ENCODE results near the gene ARL15.

ARL15 gene

DNA sequence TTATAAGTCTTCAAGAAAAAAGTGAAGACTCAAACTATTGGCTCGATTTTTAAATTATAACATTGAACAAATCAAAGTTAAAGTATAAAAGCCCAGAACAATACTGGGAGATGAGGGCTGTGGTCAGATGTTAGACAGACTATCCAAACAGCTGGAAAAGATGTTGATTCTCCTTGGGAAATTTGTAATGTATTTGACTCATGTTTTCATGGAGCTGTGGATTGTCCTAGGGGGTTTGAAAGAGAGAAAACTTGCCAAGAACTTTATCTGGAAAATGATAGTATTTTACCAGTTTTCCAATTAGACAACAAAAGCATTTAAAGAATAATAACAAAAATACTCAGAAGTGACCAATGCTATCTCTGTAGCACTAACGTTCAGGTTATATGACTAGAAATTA lies 339.2 kb downstream of the ARL15 start:
- no peak for DNase-seq

DNA sequence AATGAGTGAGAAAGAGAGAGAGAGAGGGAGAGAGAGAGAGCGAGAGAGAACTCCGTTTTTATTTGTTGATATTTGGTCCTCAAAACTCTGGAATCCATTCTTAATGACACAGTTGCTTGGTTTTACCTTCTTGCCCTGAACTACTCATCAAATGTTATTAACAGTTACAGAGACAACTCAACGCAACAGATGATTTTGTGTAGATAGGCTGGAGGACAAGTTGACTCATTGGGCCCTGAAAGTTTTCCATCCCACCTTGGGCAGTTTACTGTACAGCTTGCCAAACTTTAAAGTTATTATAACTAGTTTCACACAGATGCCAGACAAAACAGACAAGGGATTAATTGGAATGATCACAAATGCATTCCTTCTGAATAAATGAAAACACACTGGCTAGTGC lies 339.9 kb downstream of the ARL15 start:
- no peak for DNase-seq

DNA sequence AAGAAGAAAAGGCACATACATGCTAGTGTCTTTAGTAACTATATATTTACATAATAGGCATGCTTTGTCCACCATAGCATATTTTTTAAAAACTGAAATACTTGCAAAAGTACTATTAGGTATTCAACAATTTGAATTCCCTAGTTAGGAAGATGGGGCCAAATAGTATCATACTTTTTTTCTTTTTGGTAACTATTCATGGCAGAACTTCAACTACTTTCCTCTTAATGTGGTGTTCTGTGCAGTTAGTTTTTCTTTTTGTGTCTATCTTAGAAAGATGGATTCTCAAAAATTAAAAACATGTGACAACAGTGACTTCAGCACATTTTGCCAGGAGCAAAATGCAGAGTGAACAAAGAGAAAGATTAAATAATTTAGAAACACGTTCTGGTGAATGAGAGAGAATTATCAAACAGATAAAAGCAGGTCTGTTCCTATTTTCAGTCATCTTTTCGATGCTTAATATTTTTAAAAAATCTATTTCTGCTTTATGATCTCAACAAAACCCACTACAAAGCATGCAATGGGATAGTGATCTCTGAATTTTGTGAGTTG lies 341.1 kb downstream of the ARL15 start:
- no peak for DNase-seq

DNA sequence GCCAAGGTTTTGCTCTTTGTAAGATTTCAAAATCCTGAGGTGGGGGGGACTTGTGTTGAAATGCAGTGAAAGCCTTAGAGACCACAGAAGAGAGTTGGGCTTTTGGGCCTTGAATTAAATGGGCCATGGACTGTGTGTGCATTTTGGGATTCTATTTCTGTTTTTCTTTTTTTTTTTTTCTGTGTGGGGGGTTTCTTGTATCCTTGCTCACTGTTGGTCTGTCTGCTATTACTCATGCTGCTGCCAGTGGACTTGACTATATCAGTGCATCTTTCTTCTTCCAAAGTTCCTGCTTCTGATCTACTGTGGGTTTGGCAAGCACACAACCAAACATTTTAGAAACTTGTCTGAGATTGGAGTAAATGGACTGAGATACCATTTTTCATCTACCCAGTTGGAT lies 344.9 kb downstream of the ARL15 start:
- DNase-seq, result no peak

DNA sequence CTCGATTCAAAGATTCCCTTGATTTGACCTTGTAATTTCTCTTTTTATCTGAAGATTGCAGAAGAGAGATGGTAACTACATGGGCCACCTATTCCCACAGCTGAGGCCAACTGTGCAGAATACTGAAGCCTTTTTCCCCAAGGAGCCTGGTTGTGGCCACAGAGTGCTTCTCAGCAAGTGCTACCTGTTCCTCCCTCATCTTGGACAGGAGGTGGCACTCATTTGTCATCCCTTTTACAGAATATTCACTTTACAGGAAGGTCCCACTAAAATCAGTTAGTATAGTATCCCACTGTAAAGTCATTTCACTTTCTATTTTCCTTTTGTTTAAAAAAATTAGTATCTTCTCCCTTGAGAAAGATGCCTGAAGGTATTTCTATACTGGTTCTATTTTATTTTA lies 346.4 kb downstream of the ARL15 start:
- DNase-seq, result no peak

DNA sequence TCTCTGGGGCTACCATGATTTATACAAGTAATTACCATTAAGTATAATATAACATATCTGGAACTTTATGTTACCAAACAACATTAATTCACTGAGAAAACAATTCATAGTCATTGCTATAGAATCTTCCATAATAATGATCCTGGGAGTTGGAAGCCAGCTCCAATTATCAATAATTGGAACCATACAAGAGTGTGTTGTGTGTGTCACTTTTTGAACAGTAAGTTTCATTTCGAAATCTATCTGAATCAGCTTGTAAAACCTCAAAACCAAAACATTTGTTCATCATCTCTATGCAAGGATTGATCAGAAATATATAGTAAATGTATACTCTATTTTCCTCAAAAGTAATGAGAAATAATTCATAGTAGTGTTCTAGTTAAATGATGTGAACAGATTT lies 348.1 kb downstream of the ARL15 start:
- DNase-seq, result no peak

DNA sequence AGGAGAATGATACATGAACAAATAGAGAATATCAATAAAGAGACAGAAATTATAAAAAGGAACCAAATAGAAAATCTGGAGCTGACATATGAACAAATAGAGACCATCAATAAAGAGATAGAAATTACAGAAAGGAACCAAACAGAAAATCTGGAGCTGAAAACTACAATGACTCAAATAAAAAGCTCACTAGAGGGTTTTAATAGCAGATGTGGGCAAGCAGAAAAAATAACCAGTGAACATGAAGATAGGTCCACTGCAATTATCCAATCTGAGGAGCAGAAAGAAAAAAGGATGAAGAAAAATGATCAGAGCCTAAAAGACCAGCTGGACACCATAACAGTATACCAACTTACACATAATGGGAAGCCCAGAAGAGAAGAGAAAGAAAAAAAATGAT lies 353.7 kb downstream of the ARL15 start:
- DNase-seq, result no peak

DNA sequence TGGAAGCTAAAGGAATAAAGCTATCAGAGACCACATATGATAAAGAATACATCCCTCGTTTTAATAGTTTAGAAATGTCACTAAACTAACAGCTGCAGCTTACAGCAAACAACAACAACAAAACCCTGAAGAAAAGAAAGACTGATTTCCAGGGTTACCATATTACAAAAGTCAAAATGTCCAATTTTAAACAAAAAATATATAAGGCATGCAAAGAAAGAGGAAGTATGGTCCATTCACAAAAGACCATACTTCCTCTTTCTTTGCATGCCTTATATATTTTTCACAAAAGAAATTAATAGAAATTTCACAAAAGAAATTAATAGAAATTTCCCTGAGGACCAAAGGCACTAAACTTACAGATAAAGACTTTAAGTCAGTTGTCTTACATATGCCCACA lies 354.2 kb downstream of the ARL15 start:
- no peak for DNase-seq

DNA sequence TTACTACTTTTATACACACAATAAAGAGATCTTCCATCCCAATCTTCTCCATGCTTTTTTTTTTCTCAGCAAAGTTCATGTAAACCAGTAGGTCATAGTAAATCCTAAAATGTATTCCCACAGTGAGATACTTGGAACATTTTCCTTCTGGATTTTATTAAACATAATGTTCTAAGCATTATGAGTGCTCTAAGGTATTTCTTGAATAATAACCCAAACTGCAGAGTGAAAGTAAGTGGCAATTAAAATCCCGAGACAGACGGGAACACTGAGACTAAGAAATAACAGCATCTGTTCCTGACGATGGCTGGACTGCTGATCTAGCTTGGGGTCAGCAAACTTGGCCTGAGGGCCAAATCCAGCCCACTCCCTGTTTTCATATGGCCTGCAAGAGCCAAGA lies 359.8 kb downstream of the ARL15 start:
- no peak for DNase-seq

DNA sequence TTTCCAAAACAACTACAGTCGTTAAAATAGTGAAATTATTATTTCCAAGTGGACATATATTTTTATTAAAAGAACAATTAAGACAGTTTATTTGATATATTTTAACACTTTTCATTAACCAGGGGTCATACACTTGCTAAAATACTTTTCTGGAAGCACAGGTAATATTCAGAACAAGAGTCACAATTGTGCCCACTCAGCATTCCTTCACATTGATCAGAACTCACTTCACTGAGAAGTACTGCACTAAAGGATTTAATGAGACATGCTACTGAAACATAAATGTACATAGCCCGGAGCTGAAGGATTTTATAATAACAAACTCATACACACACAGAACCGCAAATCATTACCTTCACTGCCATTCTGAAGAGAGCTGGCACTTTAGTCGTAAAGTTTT lies 361.8 kb downstream of the ARL15 start:
- DNase-seq, result no peak

DNA sequence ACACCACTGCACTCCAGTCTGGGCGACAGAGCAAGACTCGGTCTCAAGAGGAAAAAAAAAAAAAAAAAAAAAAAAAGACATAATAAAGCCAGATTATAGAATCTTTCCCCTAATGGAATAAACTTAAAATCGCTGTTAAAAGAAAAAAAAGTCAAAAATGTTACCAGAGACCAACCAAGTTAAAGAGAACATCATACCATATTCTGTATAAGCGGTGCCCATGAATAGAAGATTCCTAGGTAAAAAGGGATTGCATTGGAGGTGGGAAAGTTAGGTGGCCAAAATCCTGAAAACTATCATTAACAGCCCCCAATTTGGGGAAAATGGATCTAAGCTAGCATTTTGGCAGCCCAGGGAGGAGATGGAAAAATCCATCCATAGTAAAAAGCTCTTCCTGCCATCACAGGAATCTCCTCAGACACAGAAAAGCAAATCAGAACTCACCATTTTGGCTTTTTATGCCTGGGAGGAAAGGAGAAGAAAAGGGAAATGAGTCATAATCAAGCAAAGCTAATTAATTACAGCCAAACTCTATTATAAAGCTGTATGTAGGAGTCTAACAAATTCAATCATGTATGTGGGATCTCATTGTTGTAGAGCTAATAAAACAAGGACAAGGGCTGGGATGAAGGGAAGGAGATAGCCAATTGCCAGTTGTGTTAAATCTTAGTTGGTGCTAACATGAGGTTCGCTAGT lies 363.8 kb downstream of the ARL15 start:
- DNase-seq, result no peak

DNA sequence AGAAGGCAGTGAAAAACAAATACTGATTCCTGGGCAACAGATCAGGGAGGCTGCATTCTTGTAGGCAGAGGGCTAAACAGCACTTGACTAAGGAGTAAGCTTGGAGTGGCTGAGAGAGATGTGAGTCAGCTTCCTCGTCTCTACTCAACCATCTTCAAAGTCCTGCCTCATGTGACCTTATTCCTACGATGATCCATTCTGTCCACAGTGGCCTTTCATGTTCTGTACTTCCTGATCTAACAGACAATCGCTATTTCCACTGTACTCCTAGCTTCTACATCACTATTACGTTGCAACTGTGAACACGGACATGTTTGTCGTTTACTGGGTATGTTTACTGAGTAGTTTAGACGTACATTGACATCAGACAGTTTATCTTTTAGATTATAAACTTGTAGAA lies 365.4 kb downstream of the ARL15 start:
- no peak for DNase-seq

DNA sequence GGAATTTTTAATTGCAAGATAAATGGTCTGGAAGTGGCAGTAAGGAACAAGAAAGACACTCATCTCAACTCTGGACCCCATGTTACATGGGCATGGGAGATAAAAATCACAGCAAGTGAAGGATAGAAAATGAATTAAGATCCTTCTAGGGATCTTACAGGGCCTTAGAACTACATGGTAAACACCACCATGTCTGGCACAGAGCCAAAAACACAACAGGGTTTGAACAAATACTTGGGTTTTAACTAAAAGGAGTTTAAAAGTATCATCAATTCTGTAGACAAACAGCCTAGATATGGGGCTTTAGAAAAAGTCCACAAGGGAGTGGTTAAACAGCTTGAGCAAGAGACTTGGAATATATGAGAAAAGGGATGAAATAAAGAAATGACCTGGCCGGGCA lies 366.4 kb downstream of the ARL15 start:
- DNase-seq, result no peak

DNA sequence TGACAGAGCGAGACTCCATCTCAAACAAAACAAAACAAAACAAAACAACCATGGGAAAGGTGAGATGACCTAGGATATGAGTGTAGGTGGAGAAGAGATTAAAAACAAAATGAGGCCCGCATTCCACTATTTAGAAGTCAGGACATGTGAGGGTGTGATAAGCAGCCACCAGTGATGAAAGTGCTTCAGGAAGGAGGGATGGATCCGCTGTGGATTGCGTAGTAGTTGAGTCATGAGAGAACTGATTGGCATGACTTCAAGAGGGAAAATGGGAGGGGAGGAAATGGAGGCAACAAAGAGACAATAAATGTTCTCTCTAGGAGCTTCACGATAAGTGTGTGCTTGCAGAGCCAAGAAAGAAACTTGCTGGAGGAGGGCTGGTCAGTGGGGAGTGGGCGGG lies 367.6 kb downstream of the ARL15 start:
- no peak for DNase-seq

DNA sequence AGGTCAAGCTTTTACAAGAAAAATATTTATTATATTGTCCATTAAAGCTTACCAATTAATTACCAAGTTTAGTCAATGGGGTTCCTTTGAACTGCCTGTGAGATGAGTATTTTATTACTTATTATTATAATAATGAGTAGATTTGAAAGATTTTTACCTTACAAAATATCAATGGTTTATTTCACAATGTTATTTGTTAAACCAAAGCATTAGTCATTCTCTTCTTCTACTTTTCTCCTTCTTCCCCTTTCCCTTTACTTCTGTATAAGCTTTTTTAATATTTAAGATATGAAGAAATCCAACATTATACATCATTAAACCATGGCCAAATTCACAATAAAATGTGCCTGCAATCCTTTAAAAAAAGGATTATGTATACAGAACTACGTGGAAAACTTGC lies 369.5 kb downstream of the ARL15 start:
- DNase-seq, result no peak

DNA sequence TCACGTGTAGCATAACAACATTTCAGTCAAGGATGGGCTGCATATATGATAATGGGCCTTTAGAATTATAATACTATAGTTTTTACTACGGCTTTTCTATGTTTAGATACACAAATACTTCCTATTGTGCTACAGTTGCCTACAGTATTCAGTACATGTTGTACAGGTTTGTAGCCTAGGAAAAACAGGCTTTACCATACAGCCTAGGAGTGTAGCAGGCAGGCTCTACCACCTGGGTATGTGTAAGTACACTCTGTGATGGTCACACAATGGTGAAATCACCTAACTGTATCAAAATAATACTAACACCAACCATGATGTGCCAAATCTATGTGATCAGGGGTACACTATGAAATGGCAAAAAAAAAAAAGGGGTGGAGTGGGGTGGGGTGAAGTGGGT lies 372.9 kb downstream of the ARL15 start:
- no peak for DNase-seq

DNA sequence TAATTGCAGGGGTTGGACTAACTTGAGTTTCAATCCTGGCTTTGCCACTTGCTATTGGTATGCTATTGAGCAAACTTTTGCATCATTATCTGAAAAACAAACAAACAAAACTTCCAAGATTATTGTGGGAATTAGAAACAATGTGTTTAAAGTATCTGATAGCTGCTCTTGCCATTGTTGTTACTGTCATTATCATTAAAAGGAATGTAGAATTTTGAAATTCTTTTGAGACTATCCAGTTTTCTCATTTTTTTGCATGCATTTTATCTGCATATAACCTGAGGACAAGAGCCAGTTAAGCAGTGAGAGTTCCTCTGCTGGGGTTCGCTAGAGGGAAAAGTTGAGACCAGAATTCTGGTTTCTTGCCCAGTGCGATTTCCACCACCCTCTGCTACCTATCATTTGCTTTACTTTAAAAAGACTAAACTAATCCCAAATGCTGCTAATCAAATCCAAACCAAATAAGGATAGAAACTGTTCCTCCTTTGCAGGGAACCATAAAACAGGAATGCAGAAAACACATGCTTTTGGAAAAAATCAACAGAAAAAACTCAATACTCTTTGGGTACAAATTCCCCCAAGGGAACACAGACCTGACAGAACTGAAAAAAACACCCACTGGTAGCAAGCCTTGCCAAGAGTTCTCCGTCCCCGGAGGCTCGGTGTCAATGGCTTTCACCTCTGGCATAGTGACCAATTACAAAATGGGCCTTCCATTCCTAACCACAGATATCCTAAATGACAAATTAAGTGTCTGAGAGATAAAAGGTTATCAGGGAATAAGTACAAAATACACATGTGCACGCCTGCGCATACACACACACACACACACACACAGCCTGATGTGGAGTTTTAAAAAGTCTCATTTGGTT lies 373.7 kb downstream of the ARL15 start:
- DNase-seq, result no peak

DNA sequence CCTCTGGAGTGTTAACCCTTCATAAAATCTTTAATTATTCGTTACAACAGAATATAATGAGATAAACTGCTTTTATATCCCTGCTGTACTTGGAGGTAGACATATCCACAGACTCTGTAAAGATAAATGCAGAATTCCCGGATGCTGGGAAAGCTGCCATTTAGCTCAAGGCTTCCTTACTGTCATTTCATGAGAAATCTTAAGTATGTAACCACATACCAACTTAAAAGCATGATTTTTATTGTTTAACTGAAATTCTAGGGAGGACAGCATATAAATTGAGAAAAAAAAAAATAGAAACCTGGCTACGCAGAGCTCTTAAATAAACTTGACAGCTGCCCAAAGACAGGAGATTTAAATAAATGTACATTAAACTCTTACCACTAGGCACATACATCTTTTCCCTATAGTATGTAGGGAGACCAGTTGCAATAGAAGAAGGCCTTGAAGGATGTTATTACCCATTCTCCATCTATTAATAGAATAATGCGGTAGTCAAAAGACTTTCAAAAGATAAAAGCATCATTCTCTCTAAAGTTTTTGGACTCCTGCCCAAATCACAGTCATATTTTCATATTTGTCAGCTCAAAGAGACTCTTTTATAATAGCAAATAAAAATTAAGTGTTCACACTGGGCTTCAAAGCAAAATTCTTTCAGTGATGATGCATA lies 376.1 kb downstream of the ARL15 start:
- no peak for DNase-seq

DNA sequence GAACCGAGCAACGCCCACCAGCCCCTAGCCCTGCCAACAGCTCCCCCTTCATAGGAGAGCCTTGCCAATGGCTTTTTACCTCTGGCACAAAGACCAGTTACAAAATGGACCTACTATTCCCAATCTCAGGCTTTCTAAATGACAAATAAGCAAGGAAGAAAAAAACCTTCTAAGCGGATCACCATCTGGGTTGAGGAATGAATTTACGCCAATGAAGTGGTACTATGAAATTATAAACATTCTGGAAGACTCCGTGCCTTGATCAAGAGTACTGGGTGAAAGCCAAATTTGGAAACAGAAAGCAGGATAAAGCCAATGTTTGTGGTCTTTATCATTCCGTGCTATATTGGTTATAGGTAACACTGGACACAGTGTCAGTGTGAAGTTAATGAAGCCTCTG lies 378.0 kb downstream of the ARL15 start:
- no peak for DNase-seq

DNA sequence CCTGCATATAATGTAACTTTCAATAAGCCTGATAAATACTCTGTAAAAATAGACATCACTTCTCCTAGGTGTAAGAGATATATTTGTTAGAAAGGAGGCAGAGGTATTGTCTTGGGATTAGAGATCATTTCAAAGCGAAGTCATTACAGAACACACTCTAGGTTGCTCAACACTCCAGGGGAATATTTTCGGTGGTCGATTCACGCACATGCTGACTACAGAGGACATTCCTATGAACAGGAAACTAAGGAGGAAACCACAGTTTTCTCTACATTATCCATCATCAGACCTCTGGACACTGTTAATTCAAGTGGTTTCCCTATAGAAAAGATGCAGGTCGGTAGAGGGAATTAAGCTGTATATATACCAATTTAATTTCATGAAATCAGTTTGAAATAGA lies 379.9 kb downstream of the ARL15 start:
- no peak for DNase-seq

DNA sequence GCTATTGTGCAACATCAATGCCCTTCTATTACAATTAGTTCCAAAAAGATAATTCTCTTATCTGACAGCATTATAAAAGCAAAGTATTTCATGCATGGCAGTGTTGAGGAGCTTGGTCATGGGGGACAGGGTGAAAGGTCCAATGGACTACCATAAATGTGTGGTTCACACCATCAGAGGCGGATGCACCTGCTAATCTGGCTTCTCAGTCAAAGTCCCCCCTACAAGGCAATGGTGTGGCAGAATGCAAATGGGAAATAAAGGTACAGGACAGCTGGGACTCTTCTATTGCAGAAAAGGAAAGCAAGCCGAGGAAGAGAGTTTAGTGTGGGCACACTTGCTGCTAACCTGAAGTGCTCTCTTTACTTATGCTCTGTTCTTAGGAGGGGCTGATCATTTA lies 380.8 kb downstream of the ARL15 start:
- no peak for DNase-seq

DNA sequence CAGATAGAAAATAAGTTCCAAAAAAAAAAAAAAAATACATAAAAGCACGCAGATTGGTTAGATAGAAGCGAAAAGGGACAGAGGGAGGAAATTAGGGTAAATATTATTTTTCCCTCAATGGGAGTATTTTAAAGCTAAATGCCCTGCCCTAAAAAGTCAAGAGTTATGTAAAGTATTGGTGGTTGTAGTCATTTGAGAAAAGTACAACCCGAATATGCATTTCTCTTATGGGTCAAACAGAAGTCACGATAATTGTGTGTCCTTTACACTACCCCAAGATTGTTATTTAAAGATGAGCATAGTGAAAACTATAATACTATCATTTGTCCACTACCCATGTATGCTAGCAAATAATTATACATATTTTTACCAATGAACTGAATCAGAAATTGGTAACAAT lies 381.2 kb downstream of the ARL15 start:
- DNase-seq, result no peak

DNA sequence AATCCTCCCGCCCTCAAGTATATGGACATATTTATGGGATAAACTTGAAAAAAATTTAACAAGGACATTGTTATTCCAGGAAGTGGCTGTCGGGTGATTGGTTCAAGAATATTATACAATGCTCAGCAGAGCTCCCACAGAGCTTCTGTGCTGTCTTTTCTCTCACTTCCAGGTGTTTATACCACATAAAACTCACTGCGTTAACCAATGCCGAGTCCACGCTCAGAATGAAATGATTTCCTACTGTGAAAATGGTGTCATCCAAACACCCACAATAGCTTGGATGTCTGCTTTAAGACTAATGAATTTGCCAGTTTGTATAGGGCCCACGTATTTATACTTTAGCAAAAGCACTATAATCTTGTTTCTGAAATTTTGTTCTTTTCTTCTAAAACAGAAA lies 381.7 kb downstream of the ARL15 start:
- DNase-seq, result no peak

Data from NCI-H1092 (cell line).